GM19372 (cell line): ENCODE results near the gene NXPH1.

Experiments
- ATAC-seq: cut with Tn5 transposase; IDR thresholded peaks from one replicate; pipeline ENCODE4 v1.9.1; 2021; ENCODE audit warnings: mild to moderate bottlenecking, low read depth, moderate library complexity; ENCODE audit not compliant: unreplicated experiment

NXPH1 gene

GRCh38 chr7:8433477-8434289 lies at the start of gene NXPH1:
NXPH1 (plus strand) TSS chr7:8433609.
- no peak for ATAC-seq

- ATAC-seq = no peak
These were observed 48.5 kb upstream of the NXPH1 start for GRCh38 chr7:8384901-8385300.

- no peak for ATAC-seq
These were observed 46.4 kb upstream of the NXPH1 start for GRCh38 chr7:8386926-8387550.

GRCh38 chr7:8387551-8388256 lies 45.7 kb upstream of the NXPH1 start:
- ATAC-seq = no peak

- no peak for ATAC-seq
These were observed 45.2 kb upstream of the NXPH1 start for GRCh38 chr7:8388257-8388625.

GRCh38 chr7:8389593-8390261 lies 43.7 kb upstream of the NXPH1 start:
- no peak for ATAC-seq

- ATAC-seq = no peak
These were observed 43.2 kb upstream of the NXPH1 start for GRCh38 chr7:8390262-8390626.

- no peak for ATAC-seq
These were observed 41.9 kb upstream of the NXPH1 start for GRCh38 chr7:8391353-8392062.

GRCh38 chr7:8396294-8396693 lies 37.1 kb upstream of the NXPH1 start:
- ATAC-seq = no peak

GRCh38 chr7:8408871-8409270 lies 24.5 kb upstream of the NXPH1 start:
- ATAC-seq = no peak

GRCh38 chr7:8411103-8411502 lies 22.3 kb upstream of the NXPH1 start:
- ATAC-seq = no peak

GRCh38 chr7:8413600-8413999 lies 19.8 kb upstream of the NXPH1 start:
- no peak for ATAC-seq

- peak; percentile 83 for ATAC-seq
These were observed 14.7 kb upstream of the NXPH1 start for GRCh38 chr7:8418629-8419245.

GRCh38 chr7:8422177-8422576 lies 11.2 kb upstream of the NXPH1 start:
- ATAC-seq = no peak

- ATAC-seq = no peak
These were observed 10.4 kb upstream of the NXPH1 start for GRCh38 chr7:8423057-8423456.

GRCh38 chr7:8425223-8425622 lies 8.2 kb upstream of the NXPH1 start:
- no peak for ATAC-seq

- no peak for ATAC-seq
These were observed 2.8 kb upstream of the NXPH1 start for GRCh38 chr7:8430643-8431042.

- ATAC-seq = no peak
These were observed 1.0 kb downstream of the NXPH1 start for GRCh38 chr7:8434290-8435002.

GRCh38 chr7:8435095-8435494 lies 1.7 kb downstream of the NXPH1 start:
- no peak for ATAC-seq
